ENCODE measurements around the gene TLL2.

GRCh38 chr10:96342402-96342801 lies 171.3 kb downstream of the TLL2 start:
- no peak for TF ChIP-seq EZH2phosphoT487 (IDR thresholded peaks at IDR 0.05; ENCODE audit: borderline replicate concordance, low read length)
- no peak for TF ChIP-seq EZH2 (IDR thresholded peaks at IDR 0.05; ENCODE audit: low read length, unreplicated experiment)
